Right lobe of liver (tissue), 4 donors: ENCODE results near the gene CITED2.

ENCODE experiments used
- POLR2A ChIP-seq: fragments of 450-650 bp; IDR thresholded peaks from one replicate; pipeline ENCODE4 v1.6.1; 2017; ENCODE audit warnings: antibody characterized with exemption, mild to moderate bottlenecking
- TF ChIP-seq, protein P1 (sequence below), 4 donors: fragments of 200-600 bp in 3 of 4; fragments of 450-650 bp in 1 of 4; IDR thresholded peaks; one replicate each; pipeline versions ENCODE4 v1.5.1 to v1.8.0; 2016 to 2022; ENCODE audit warnings: antibody characterized with exemption in 4 of 4, mild to moderate bottlenecking in 2 of 4
- donor health status: DM: no; HTN: no; CAD: no.
- donor health status: DM: no; HTN: no; CAD: no.
- donor health status: DM: no; HTN: yes; CAD: no.

DNA sequence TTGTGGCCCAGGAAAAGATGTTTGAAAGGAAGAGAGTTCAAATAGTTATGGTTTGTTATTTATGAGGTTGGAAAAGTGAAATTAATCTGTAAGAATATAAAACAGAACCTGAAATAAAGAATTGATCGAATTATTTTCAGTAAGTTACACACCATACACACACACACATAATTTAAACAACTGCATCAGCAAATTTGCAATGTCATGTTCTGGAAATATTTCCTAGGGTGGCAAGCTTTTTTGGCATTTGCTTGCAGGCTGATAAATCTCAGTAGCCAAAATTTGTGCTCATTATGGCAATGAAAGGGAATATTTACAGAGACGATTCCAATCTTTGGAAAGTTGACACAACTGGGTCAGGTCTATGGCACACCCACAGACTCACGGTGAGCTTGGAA, 9.5 kb downstream of the CITED2 start:
- no peak for TF ChIP-seq POLR2A
- TF ChIP-seq, protein P1, sequence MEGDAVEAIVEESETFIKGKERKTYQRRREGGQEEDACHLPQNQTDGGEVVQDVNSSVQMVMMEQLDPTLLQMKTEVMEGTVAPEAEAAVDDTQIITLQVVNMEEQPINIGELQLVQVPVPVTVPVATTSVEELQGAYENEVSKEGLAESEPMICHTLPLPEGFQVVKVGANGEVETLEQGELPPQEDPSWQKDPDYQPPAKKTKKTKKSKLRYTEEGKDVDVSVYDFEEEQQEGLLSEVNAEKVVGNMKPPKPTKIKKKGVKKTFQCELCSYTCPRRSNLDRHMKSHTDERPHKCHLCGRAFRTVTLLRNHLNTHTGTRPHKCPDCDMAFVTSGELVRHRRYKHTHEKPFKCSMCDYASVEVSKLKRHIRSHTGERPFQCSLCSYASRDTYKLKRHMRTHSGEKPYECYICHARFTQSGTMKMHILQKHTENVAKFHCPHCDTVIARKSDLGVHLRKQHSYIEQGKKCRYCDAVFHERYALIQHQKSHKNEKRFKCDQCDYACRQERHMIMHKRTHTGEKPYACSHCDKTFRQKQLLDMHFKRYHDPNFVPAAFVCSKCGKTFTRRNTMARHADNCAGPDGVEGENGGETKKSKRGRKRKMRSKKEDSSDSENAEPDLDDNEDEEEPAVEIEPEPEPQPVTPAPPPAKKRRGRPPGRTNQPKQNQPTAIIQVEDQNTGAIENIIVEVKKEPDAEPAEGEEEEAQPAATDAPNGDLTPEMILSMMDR (IDR thresholded peaks at IDR 0.05) = no peak
